Ectodermal cell (in vitro differentiated cells): Measurements from ENCODE around the gene CDH4.

Source experiments
- H3K27ac ChIP-seq: 2 replicates; pipeline ENCODE4 v1.7.0; 2013; ENCODE audit warnings: mild to moderate bottlenecking, low read depth, low read length; ENCODE audit not compliant: insufficient read depth, poor library complexity, severe bottlenecking
- H3K27me3 ChIP-seq: 2 replicates; pipeline ENCODE4 v1.7.0; 2013; ENCODE audit warnings: mild to moderate bottlenecking, low read length; ENCODE audit not compliant: insufficient read depth, control insufficient read depth, poor library complexity, severe bottlenecking
- H3K36me3 ChIP-seq: one replicate; pipeline ENCODE4 v1.7.0; 2013; ENCODE audit warnings: low read length; ENCODE audit not compliant: control insufficient read depth, insufficient read depth
- H3K4me1 ChIP-seq: one replicate; pipeline ENCODE4 v1.7.0; 2013; ENCODE audit warnings: low read length; ENCODE audit not compliant: control insufficient read depth, insufficient read depth
- H3K4me3 ChIP-seq: 2 replicates; pipeline ENCODE4 v1.7.0; 2013; ENCODE audit warnings: low read depth, low read length, control low read depth; ENCODE audit not compliant: insufficient read depth
- H3K9me3 ChIP-seq: 2 replicates; pipeline ENCODE4 v1.7.0; 2013; ENCODE audit warnings: mild to moderate bottlenecking, low read length, moderate library complexity; ENCODE audit not compliant: control insufficient read depth
- WGBS, 2 experiments: methylation state at CpG; one replicate each; pipeline ENCODE4 v1.1.7; 2013; ENCODE audit warnings: missing lambda C conversion rate in 2 of 2; 5-methylcytosine and 5-hydroxymethylcytosine counted together

CDH4 gene

GRCh38 chr20:61524951-61525666 lies 273.0 kb downstream of the CDH4 start:
- WGBS, 2 experiments: 80 to 85% methylated on average over 12 to 13 of the region's 13 CpGs

GRCh38 chr20:61525781-61526431 lies 273.8 kb downstream of the CDH4 start:
- H3K9me3 ChIP-seq: no peaks in the 10 kb centered on the region
- H3K36me3 ChIP-seq: no peaks in the 10 kb centered on the region
- no peak overlapping the region for H3K27ac ChIP-seq
- peaks cover 5% of the 10 kb centered on the region for H3K4me1 ChIP-seq
- no peak overlapping the region for H3K4me3 ChIP-seq
- 74 to 77% methylated on average over 21 of the region's 21 CpGs for WGBS, 2 experiments
- no peaks in the 10 kb centered on the region for H3K27me3 ChIP-seq

More at GRCh38 chr20:61524951-61525666, 273.0 kb downstream of the CDH4 start:
- Histone ChIP-seq H3K36me3 (no peaks in the 10 kb centered on the region), H3K27ac (no peak overlapping the region), H3K27me3 (no peaks in the 10 kb centered on the region), H3K9me3 (no peaks in the 10 kb centered on the region), H3K4me1 (peaks cover 5% of the 10 kb centered on the region), H3K4me3 (no peak overlapping the region)

- no peak overlapping the region for H3K27ac ChIP-seq
- no peak overlapping the region for H3K4me3 ChIP-seq
- no peaks in the 10 kb centered on the region for H3K27me3 ChIP-seq
- no peaks in the 10 kb centered on the region for H3K4me1 ChIP-seq
- H3K36me3 ChIP-seq: no peaks in the 10 kb centered on the region
- no peaks in the 10 kb centered on the region for H3K9me3 ChIP-seq
- 93 to 95% methylated on average over 13 of the region's 13 CpGs for WGBS, 2 experiments
Measured at GRCh38 chr20:61526907-61527306, 274.8 kb downstream of the CDH4 start.

- Histone ChIP-seq H3K27me3 (no peaks in the 10 kb centered on the region), H3K4me3 (no peak overlapping the region), H3K4me1 (no peaks in the 10 kb centered on the region), H3K27ac (no peak overlapping the region), H3K36me3 (no peaks in the 10 kb centered on the region), H3K9me3 (no peaks in the 10 kb centered on the region)
- 95 to 96% methylated on average over 11 of the region's 11 CpGs for WGBS, 2 experiments
Measured at GRCh38 chr20:61527626-61528025, 275.6 kb downstream of the CDH4 start.

- H3K27me3 ChIP-seq: no peaks in the 10 kb centered on the region
- H3K4me1 ChIP-seq: no peaks in the 10 kb centered on the region
- H3K4me3 ChIP-seq: no peak overlapping the region
- 89% methylated on average over 9 of the region's 9 CpGs for WGBS, 2 experiments
- H3K36me3 ChIP-seq: no peaks in the 10 kb centered on the region
- no peak overlapping the region for H3K27ac ChIP-seq
- H3K9me3 ChIP-seq: no peaks in the 10 kb centered on the region
Measured at GRCh38 chr20:61528591-61528990, 276.5 kb downstream of the CDH4 start.

- no peaks in the 10 kb centered on the region for H3K27me3 ChIP-seq
- H3K4me1 ChIP-seq: no peaks in the 10 kb centered on the region
- H3K27ac ChIP-seq: no peak overlapping the region
- H3K36me3 ChIP-seq: no peaks in the 10 kb centered on the region
- H3K4me3 ChIP-seq: no peak overlapping the region
- H3K9me3 ChIP-seq: no peaks in the 10 kb centered on the region
- WGBS, 2 experiments: 89 to 98% methylated on average over 4 to 5 of the region's 5 CpGs
Measured at GRCh38 chr20:61529354-61529753, 277.3 kb downstream of the CDH4 start.

GRCh38 chr20:61531553-61532345 lies 279.7 kb downstream of the CDH4 start:
- Histone ChIP-seq H3K36me3 (no peaks in the 10 kb centered on the region), H3K27me3 (no peaks in the 10 kb centered on the region), H3K9me3 (no peaks in the 10 kb centered on the region), H3K4me1 (no peaks in the 10 kb centered on the region), H3K27ac (no peak overlapping the region), H3K4me3 (no peak overlapping the region)
- 84 to 86% methylated on average over 22 of the region's 22 CpGs for WGBS, 2 experiments

GRCh38 chr20:61532736-61533135 lies 280.7 kb downstream of the CDH4 start:
- no peak overlapping the region for H3K4me3 ChIP-seq
- no peaks in the 10 kb centered on the region for H3K36me3 ChIP-seq
- no peak overlapping the region for H3K27ac ChIP-seq
- no peaks in the 10 kb centered on the region for H3K4me1 ChIP-seq
- WGBS, 2 experiments: 94 to 95% methylated on average over 8 of the region's 8 CpGs
- H3K9me3 ChIP-seq: no peaks in the 10 kb centered on the region
- H3K27me3 ChIP-seq: no peaks in the 10 kb centered on the region

- H3K36me3 ChIP-seq: no peaks in the 10 kb centered on the region
- no peak overlapping the region for H3K27ac ChIP-seq
- H3K9me3 ChIP-seq: no peaks in the 10 kb centered on the region
- no peaks in the 10 kb centered on the region for H3K4me1 ChIP-seq
- 89 to 90% methylated on average over 18 of the region's 18 CpGs for WGBS, 2 experiments
- no peaks in the 10 kb centered on the region for H3K27me3 ChIP-seq
- H3K4me3 ChIP-seq: no peak overlapping the region
Measured at GRCh38 chr20:61533231-61533631, 281.2 kb downstream of the CDH4 start.

- Histone ChIP-seq H3K9me3 (no peaks in the 10 kb centered on the region), H3K36me3 (no peaks in the 10 kb centered on the region), H3K27me3 (no peaks in the 10 kb centered on the region), H3K4me3 (no peak overlapping the region), H3K4me1 (no peaks in the 10 kb centered on the region), H3K27ac (no peak overlapping the region)
- 91 to 92% methylated on average over 10 of the region's 10 CpGs for WGBS, 2 experiments
Measured at GRCh38 chr20:61534346-61534745, 282.3 kb downstream of the CDH4 start.
